GM19238 (cell line): ENCODE results near the gene LINC00305.

ENCODE experiments used
- DNase-seq: peaks from one replicate; pipeline ENCODE4 v3.0.0; 2011; ENCODE audit warnings: low spot score; ENCODE audit not compliant: insufficient read length

The LINC00305 gene

DNA sequence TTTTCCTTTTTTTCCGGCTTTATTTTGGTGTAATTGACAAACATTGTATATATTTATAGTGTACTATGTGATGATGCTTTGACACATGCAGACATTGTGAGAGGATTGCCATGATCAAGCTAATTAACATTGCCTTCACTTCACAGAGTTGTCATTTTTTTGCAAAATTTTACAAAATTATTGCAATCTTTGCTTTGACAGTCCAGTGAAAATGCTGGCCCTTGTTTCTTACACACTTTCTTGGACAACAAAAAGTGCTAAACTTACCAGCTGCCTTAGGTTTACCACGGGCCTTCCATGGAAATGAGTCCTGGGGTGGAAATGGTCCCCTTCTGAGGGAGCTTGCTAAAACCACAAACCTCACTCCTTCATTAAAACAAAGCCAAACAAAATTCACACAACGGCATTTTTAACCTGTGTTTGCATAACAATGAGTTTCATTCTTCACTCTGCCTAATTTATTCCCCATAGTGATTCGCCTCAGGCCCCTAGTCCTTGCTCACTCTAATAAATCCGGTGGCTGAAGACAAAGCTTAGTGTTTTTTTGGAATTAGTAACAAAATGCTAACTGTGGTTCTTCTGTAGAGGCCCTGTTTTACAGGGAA, 32.2 kb downstream of the LINC00305 start:
- DNase-seq = no peak

- no peak for DNase-seq
Observed at GRCh38 chr18:64115881-64116280, 33.0 kb downstream of the LINC00305 start.

- no peak for DNase-seq
Observed at GRCh38 chr18:64111950-64112349, 36.9 kb downstream of the LINC00305 start.

- DNase-seq = no peak
Observed at GRCh38 chr18:64110692-64111480, 38.0 kb downstream of the LINC00305 start.

DNA sequence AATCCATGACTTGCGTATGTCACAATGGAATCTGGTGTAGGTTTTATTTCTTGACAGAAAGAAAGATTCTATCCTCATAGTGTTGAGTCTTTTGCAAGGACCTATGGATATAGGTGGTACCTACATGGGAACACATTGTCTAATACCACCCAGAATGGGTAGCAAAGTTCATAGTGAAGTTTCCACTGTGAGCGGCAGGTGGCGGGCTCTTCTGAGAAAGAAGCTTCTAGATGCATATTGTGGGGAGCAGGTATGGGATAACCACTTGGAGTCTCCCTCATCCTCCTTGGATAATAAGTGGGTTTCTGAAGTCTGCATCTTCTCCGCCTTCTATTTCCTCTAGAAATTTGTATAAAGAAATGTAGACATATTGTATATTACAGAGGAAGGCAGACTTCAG, 44.9 kb downstream of the LINC00305 start:
- DNase-seq = no peak

DNA sequence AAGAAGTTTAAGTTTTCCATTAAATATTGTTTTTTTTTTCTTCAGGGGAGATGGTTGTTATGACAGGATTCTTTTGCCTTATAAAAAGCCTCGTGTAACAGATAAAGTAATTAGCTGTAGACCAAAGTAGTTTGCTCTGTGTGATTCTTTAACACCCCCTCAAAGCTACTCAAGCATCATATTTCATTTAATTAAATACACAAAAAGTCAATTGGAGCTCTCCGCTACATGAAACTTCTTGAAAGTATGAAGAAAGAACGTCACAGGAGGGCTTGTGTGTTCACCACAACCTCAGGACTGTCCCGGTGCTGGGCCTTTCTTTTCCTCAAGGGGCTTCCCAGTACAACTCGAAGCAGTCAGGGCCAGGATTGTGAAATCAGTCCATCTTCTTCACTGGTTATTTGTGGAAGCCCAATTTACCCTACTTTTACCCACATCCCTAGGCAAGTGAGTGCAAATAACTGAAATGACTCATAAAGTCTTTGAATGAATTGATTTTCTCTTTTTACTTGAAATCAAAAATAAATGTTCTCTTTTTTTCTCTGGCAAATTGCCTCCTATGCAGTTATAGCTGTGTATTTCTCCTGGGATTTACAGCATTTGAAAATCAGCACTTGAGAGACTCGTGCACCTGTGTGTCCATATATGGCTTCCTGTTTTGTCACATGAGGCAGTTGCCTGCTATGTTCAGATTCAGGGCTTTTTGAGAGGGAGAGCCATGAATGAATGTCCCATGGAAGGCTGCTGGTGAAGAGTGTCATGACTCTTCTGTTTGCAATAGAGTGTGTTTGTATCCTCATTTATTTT, 48.6 kb downstream of the LINC00305 start:
- DNase-seq = no peak

DNA sequence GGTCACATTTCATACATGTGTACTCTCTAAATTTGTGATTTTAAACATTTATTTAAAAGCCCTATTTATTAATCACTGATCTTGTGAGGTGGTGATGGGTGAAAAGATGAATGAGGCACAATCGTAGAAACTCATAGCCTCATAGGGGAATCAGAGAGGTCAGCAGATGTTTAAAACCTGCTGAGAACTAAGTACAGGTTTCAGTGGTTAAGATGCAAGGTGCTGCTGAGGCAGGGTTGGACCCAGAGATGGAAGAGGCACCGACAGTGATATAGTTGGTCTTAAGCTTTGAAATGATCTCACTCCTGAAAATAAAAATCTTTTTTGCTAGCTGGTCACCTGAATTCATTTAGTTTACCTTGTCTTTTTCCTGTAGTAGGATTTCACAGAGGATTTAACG, 49.6 kb downstream of the LINC00305 start:
- no peak for DNase-seq

GRCh38 chr18:64097497-64097896, 51.4 kb downstream of the LINC00305 start:
- DNase-seq = no peak

- no peak for DNase-seq
Observed at GRCh38 chr18:64095056-64095455, 53.8 kb downstream of the LINC00305 start.

DNA sequence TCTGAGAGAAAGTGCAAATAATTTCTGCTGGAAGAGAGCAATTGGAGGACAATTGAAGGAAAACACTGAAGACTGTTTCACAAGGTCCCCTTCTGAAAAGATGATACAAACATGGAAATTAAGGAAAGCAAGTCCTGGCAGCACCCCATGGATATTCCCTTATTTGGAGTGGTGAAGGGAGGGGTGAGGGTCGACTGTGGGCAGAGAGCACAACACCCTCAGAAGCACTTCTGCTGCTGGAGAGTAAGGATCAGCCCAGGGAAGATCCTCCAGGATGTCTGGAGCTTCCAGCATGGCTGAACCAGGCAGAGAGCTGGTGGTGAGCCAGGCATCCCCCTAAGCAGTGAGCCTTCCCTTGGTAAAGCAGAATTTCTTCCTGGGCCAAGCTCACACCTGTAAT, 54.7 kb downstream of the LINC00305 start:
- no peak for DNase-seq

GRCh38 chr18:64091526-64091925, 57.4 kb downstream of the LINC00305 start:
- no peak for DNase-seq

GRCh38 chr18:64090876-64091275, 58.0 kb downstream of the LINC00305 start:
- no peak for DNase-seq

DNA sequence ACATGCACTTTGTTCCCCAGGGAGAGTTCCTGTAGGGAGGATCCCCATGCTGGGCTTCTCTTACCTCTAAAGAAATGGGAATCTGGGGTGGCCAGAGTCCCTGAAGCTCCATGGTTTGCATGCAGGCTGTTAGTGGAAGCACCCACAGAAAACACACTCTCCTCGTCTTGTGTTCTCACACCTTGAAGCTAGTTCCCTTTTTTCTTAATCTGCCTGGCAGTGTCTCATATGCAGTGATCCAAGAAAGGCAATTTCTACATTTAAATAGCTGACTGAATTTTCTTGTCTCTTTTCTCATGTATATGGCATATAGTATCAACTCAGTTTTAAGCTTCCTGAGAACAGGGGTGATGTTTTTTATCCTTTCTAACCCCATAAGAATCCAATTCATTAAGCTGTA, 65.0 kb downstream of the LINC00305 start:
- DNase-seq = no peak

- no peak for DNase-seq
Observed at GRCh38 chr18:64082513-64082912, 66.4 kb downstream of the LINC00305 start.

DNA sequence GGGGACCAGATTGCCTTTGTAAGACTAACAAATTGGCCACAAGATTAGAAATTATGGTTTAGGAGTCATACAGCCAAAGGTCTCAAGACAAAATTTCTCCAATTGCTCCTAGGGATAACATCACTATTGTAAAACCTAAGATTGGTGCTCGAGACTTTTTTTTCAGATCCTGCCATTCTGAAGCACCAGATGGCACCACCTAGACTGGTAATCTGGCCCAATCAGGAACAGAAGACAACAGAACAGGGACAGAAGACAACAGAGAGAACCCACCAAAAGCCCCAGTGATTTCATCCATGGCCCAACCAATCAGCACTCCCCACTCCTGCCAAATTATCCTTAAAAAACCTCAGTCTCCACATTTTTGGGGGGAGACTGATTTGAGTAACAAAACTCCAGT, 66.8 kb downstream of the LINC00305 start:
- DNase-seq = no peak

DNA sequence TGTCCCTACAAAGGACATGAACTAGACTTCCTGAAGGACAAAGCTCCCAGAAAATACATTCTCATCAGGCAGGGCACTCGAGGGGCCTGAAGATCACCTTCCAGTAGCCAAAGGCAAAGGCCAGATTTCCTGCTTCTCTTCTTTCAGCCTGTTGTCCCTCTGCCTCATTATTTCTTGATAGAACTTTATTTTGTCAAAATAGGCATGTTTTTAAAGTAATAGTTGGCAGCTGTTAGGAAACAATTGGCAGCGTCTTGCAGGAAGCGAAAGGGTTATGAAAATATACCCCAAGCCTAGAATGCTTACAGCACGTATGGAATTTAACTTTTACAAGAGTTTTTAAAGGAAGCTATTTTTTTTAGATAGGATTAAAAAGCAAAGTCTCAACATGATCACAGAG, 74.9 kb downstream of the LINC00305 start:
- DNase-seq = no peak

- DNase-seq = no peak
Observed at GRCh38 chr18:64055019-64055418, 93.9 kb downstream of the LINC00305 start.

GRCh38 chr18:64053246-64053645, 95.6 kb downstream of the LINC00305 start:
- no peak for DNase-seq

- DNase-seq = no peak
Observed at GRCh38 chr18:64052772-64053171, 96.1 kb downstream of the LINC00305 start.

DNA sequence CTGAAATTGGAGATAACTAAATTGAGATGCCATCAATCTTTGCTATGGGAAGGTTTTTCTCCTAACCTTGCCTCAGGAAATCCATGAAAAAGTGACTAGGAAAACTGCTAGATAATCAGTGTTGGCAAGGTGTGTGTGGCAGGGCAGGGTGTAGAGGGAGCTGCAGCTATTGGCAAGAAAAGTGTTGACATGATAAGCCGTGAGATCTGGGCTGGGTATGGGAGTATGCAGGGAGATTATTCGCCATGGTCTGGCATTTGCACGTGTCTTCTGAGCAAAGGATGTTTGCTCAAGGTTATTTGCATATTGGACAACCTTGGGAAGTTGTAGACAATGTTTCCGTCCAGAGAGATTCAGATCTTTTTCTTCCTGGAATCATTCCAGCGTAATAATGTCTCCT, 104.3 kb downstream of the LINC00305 start:
- DNase-seq = no peak

DNA sequence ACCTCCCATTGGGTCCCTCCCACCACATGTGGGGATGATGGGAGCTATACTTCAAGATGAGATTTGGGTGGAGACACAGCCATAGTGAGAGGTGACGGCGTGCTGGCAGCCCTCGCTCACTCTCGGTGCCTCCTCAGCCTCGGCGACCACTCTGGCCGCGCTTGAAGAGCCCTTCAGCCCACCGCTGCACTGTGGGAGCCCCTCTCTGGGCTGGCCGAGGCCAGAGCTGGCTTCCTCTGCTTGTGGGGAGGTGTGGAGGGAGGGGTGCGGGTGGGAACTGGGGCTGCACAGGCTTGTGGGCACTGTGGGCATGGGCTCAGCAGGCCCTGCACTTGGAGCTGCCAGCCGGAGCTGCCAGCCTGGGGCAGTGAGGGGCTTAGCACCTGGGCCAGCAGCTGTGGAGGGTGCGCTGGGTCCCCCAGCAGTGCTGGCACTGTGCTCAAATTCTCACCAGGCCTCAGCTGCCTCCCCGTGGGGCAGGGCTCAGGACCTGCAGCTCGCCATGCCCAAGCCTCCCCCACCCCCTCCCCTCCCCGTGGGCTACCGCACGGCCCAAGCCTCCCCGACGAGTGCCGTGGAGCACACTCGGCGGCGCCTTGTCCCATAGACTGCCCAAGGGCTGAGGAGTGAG, 106.0 kb downstream of the LINC00305 start:
- DNase-seq = no peak
